Adrenal gland (tissue), 12 donors: Measurements from ENCODE around the gene ERG28. TPM values are rescaled to one million over a fixed set of nuclear protein-coding genes. Genes with fewer than 3 reads are reported as not detected.
A peak's percentile ranks its signal among the peaks of the same experiment; 100 is the strongest.

Experiments used
- DNase-seq, 7 donors: peaks; one replicate each; pipeline ENCODE4 v3.0.0-alpha.2; 2019 to 2020
- H3K27ac ChIP-seq, 5 donors: fragments of 200-600 bp; sonication (generic) in 4 of 5; 1 replicate in 3 of 5; 2 replicates in 2 of 5; pipeline versions ENCODE4 v1.5.1 to v1.8.0; 2016 to 2020; ENCODE audit warnings: mild to moderate bottlenecking in 1 of 5
- H3K27me3 ChIP-seq: fragments of 200-600 bp; 2 replicates; pipeline ENCODE4 v1.8.0; 2021
- H3K36me3 ChIP-seq, 2 donors: fragments of 200-600 bp; replicated peaks in 1 of 2; 1 replicate in 1 of 2; 2 replicates in 1 of 2; pipeline versions ENCODE4 v1.5.1 to v1.8.0; 2018 to 2022
- H3K4me1 ChIP-seq, 2 donors: fragments of 200-600 bp; replicated peaks in 1 of 2; 1 replicate in 1 of 2; 2 replicates in 1 of 2; pipeline versions ENCODE4 v1.5.1 to v1.8.0; 2018 to 2021
- H3K4me3 ChIP-seq, 4 donors: fragments of 200-600 bp; sonication (generic) in 3 of 4; one replicate each; pipeline ENCODE4 v1.5.1; 2016 to 2018
- H3K9me3 ChIP-seq, 3 donors: fragments of 200-600 bp; sonication (generic) in 1 of 3; replicated peaks in 1 of 3; 1 replicate in 2 of 3; 2 replicates in 1 of 3; pipeline versions ENCODE4 v1.5.1 to v1.8.0; 2016 to 2021
- POLR2A ChIP-seq, 2 donors: fragments of 450-650 bp; IDR thresholded peaks; one replicate each; pipeline ENCODE4 v1.6.1; 2017; ENCODE audit warnings: antibody characterized with exemption in 2 of 2, mild to moderate bottlenecking in 2 of 2, moderate library complexity in 1 of 2
- WGBS, 4 donors: extraction: QIAGEN DNeasy Blood & Tissue Kit in 2 of 4; methylation state at CpG; one replicate each; pipeline versions ENCODE4 v1.1.5 to v1.1.7; 2013 to 2017; 5-methylcytosine and 5-hydroxymethylcytosine counted together
- intact Hi-C, 2 donors: fragments of 100-400 bp; cut with DNase I; formaldehyde crosslinking; loops; one replicate each; pipeline versions ENCODE4 v1.14.1 to v1.15.0; 2022 to 2023
- polyA plus RNA-seq, 3 donors: library from polyadenylated mRNA; stranded (reverse); fragments of 200-250 nt in 2 of 3; fragments of 350-450 nt in 1 of 3; fragmentation: Illumina TruSeq in 1 of 3; extraction: RNeasy Lipid Tissue Mini Kit (QIAGEN cat#74804) in 1 of 3; gene quantifications; one replicate each; pipeline ENCODE4 v1.2.3, GENCODE V29; 2013 to 2014
- total RNA-seq, 9 donors: library from RNA; depleted of rRNA in 4 of 9; stranded (reverse); fragments of >200 nt in 4 of 9; fragments of 120-200 nt in 1 of 9; fragmentation: NEBNext Ultra II Directional in 1 of 9; extraction: Animal tissue kit (Norgen Biotek cat#: 25700) in 1 of 9; gene quantifications; one replicate each; pipeline versions ENCODE4 v1.1.0 to v1.2.4, GENCODE V29; 2013 to 2023
- TF ChIP-seq, protein P1 (sequence below), 6 experiments: fragments of 450-650 bp in 4 of 6; fragments of 200-600 bp in 2 of 6; sonication (generic) in 1 of 6; IDR thresholded peaks; 1 replicate in 5 of 6; 2 replicates in 1 of 6; pipeline versions ENCODE4 v1.5.1 to v1.8.0; 2016 to 2021; ENCODE audit warnings: antibody characterized with exemption in 6 of 6, mild to moderate bottlenecking in 2 of 6, moderate library complexity in 1 of 6
- donor health status: healthy with polysubstance abuse.
- donor health status: Bipolar disorder and iron deficiency.
- donor health status: DM: yes; HTN: yes; CAD: no.
- donor health status: DM: no; HTN: no; CAD: no.
- donor health status: DM: no; HTN: no; CAD: no.
- donor health status: DM: yes; HTN: yes; CAD: no.

ERG28 gene
- total and polyA plus RNA-seq, 12 donors: 12.1 to 106 (median 29.7) TPM

DNA sequence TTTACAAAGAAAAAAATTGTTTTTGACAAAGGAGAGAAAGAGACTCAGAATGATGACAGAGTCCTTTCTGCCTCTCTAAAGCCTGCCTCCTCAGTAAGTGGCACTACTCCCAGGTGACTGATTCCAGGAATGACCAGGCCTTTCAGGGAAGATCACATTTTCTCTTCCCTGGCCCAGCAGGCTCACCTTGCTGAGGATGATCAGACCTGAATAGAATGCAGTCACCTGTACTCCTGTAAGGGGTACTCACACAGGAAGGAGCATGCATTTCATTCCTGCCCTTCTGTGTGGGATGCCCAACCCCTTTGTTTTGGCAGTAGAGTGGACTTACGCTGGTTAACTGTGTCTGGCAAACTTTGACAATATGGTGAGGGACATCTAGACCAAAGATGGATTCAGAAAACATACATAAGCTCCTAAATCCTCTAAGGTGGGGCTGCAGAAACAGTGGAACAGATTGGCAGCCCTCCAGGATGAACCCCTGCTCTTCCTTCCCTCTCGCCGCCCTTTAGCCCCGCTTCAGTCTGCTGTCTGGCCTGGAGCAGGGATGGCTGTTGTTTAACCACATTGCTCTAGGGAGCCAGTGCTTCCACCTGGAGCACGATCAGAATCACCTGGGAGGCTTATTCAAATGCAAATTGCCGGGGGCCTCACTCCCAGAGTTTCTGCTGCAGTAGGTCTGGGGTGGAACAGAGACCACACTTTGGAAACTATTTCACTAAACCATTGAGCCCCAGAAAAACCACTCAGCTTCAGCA lies 29.8 kb downstream of the ERG28 start:
- TF ChIP-seq POLR2A (IDR thresholded peaks at IDR 0.05): no peak
- TF ChIP-seq, protein P1, sequence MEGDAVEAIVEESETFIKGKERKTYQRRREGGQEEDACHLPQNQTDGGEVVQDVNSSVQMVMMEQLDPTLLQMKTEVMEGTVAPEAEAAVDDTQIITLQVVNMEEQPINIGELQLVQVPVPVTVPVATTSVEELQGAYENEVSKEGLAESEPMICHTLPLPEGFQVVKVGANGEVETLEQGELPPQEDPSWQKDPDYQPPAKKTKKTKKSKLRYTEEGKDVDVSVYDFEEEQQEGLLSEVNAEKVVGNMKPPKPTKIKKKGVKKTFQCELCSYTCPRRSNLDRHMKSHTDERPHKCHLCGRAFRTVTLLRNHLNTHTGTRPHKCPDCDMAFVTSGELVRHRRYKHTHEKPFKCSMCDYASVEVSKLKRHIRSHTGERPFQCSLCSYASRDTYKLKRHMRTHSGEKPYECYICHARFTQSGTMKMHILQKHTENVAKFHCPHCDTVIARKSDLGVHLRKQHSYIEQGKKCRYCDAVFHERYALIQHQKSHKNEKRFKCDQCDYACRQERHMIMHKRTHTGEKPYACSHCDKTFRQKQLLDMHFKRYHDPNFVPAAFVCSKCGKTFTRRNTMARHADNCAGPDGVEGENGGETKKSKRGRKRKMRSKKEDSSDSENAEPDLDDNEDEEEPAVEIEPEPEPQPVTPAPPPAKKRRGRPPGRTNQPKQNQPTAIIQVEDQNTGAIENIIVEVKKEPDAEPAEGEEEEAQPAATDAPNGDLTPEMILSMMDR (IDR thresholded peaks at IDR 0.05): no peak
- Histone ChIP-seq H3K27me3 (no peaks in the 10 kb centered on the region), H3K9me3 (no peaks in the 10 kb centered on the region), H3K4me3 (no peak overlapping the region), H3K36me3 (no peaks in the 10 kb centered on the region), H3K4me1 (peaks cover 0 to 3% of the 10 kb centered on the region in 2 donors), H3K27ac (peak overlapping the region in 1 of 5 donors; percentile 68)
- intact Hi-C loops: loop anchor here in 1 of 2 donors (10.0 kb wide), 1 partner anchor 46 kb away; no protein-coding TSS in a partner anchor
- WGBS, 4 donors: 80 to 97% (median 88%) methylated on average over 3 to 6 of the region's 6 CpGs
- no peak for DNase-seq

DNA sequence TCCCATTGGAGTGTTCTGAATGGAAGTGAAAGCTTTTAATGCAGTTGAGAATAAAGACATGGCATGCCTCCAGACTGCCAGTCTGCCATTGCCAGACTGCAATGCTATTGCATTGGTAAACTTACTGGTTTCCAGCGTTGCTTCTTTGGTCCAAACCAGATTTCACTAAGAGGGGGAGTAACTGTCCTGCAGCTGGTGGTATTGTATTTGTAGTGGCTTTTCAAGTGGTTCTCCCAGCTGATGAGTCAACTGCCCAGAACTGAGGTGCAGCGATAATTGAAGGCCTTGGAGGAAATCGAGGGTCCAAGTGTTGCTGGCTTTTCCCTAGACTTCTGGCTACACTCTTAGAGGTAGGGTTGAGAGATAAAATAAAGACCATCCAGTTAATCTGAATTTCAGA lies 31.9 kb downstream of the ERG28 start:
- intact Hi-C loops: no loop called here
- no peak for TF ChIP-seq POLR2A (IDR thresholded peaks at IDR 0.05)
- TF ChIP-seq, protein P1 (IDR thresholded peaks at IDR 0.05): no peak
- peaks cover 0 to 4% of the 10 kb centered on the region in 2 donors for H3K4me1 ChIP-seq
- no peak for DNase-seq
- no peaks in the 10 kb centered on the region for H3K9me3 ChIP-seq
- peak overlapping the region in 1 of 5 donors; percentile 85 for H3K27ac ChIP-seq
- no peaks in the 10 kb centered on the region for H3K27me3 ChIP-seq
- H3K4me3 ChIP-seq: no peak overlapping the region
- no peaks in the 10 kb centered on the region for H3K36me3 ChIP-seq
- 65 to 79% (median 75%) methylated on average over 3 of the region's 3 CpGs for WGBS, 4 donors

DNA sequence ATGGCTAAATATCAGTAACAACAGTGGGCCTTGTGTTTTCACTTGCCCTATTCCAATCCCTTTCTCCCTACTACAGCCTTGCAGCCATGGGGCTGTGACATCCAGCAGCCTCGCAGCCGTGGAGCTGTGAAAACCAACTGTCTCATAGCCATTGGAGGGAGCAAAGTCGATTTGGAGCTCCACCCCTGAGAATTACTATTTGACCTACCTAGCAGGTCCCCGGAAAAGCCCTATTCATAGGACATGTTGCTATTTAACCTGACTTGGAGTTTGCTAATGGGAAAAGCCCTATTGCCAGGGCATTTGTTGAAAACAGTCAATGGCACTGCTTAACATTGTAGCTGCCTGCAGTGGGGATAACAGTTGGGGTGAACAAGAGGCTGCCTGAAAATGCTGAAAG lies 33.3 kb downstream of the ERG28 start:
- H3K9me3 ChIP-seq: no peaks in the 10 kb centered on the region
- intact Hi-C loops: no loop called here
- TF ChIP-seq POLR2A (IDR thresholded peaks at IDR 0.05): no peak
- TF ChIP-seq, protein P1 (IDR thresholded peaks at IDR 0.05): no peak
- peaks cover 0 to 4% of the 10 kb centered on the region in 2 donors for H3K4me1 ChIP-seq
- no peak for DNase-seq
- H3K4me3 ChIP-seq: no peak overlapping the region
- peak overlapping the region in 3 of 5 donors; percentile 27 to 85 (median 52) for H3K27ac ChIP-seq
- H3K27me3 ChIP-seq: no peaks in the 10 kb centered on the region
- WGBS, 4 donors: 73 to 90% (median 83%) methylated on average over 4 of the region's 4 CpGs
- H3K36me3 ChIP-seq: no peaks in the 10 kb centered on the region

DNA sequence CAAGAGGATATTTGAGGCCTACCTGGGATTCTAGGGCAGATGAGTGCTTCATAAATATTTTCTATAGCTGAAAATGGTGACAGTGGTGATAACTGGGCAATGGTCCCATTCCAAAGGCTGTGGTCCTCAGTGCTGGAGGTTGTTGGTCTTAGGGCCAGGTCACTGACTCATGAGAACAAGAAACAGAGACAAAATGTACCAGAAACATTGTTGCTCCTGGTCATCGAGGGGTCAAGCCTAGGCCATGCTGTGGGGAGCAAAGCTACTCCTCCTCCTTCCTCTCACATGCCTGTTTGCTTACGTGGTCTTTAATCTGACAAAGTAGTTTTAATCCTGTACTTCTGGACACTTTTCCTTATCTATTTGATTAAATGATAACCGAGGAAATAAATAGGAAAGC lies 33.8 kb downstream of the ERG28 start:
- WGBS, 4 donors: 54 to 69% (median 65%) methylated on average over 3 of the region's 3 CpGs
- Histone ChIP-seq H3K27me3 (no peaks in the 10 kb centered on the region), H3K27ac (peak overlapping the region in 3 of 5 donors; percentile 18 to 85 (median 52)), H3K9me3 (no peaks in the 10 kb centered on the region), H3K4me1 (peaks cover 0 to 4% of the 10 kb centered on the region in 2 donors), H3K4me3 (no peak overlapping the region), H3K36me3 (no peaks in the 10 kb centered on the region)
- peak in 6 of 7 donors; percentile 32 to 75 (median 46) for DNase-seq
- intact Hi-C loops: no loop called here
- TF ChIP-seq, protein P1 (IDR thresholded peaks at IDR 0.05): no peak
- TF ChIP-seq POLR2A (IDR thresholded peaks at IDR 0.05): no peak
